ENCODE data around the gene PROCA1.
"Not testable (repeated sequence)": the region's sequence is repeated elsewhere in the genome, so short reads cannot be mapped to it uniquely, and the experiment has no call there.

Gene PROCA1

GRCh38 chr17:28665994-28666393, 45.7 kb downstream of the PROCA1 start:
- DNase-seq = no peak

DNA sequence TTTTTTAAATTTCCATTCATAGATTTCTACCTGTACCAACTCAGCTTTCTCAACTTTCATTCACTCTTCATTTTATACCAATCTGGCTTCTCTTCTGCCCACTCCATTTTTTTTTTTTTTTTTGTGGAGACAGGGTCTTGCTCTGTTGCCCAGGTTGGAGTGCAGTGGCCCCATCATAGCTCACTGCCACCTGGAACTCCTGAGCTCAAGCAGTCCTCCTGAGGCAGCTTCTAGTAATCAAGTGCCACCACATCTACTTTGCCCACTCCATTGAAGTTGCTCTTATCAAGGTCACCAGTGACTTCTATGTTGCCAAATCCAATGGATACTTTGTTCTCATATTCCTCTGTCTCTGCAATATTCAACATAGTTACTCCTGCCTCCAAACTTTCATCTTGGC, 48.0 kb downstream of the PROCA1 start:
- DNase-seq = peak; percentile 41

DNA sequence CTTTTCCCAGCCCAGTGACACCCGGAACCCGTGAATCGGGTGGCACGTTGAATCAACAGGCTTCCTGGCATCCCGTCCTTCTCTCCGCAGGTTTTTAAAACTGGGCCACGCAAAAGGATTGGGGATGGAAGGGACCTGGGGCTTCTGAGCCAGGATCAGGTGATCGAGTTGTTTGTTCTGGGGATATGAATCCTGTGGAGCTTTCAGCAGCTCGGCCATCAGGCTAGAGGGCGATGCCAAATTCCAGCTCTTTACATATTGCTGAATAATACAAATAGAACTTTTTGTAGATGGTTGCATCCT, 49.2 kb downstream of the PROCA1 start:
- DNase-seq = no peak

- peak; percentile 96 for DNase-seq
Measured at GRCh38 chr17:28661635-28662526, 49.8 kb downstream of the PROCA1 start, which contains the start of the genes SDF2 and SUPT6H. Gene SDF2 (minus strand): TSS chr17:28661906. CDS start chr17:28661876, 30 bp downstream. Gene SUPT6H (plus strand): TSS chr17:28662205. CDS start chr17:28673402, 11,197 bp downstream.

DNA sequence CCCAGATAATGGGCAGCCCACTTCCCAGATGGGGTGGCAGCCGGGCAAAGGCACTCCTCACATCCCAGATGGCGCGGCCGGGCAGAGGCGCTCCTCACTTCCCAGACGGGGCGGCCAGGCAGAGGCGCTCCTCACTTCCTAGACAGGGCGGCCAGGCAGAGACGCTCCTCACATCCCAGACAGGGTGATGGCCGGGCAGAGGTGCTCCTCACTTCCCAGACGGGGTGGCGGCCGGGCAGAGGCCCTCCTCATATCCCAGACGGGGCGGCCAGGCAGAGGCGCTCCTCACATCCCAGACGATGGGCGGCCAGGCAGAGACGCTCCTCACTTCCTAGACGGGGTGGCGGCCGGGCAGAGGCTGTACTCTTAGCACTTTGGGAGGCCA, 52.2 kb downstream of the PROCA1 start:
- not testable (repeated sequence) for DNase-seq

- not testable (repeated sequence) for DNase-seq
Measured at GRCh38 chr17:28658766-28659496, 52.8 kb downstream of the PROCA1 start.

GRCh38 chr17:28658342-28658741, 53.3 kb downstream of the PROCA1 start:
- DNase-seq = not testable (repeated sequence)

DNA sequence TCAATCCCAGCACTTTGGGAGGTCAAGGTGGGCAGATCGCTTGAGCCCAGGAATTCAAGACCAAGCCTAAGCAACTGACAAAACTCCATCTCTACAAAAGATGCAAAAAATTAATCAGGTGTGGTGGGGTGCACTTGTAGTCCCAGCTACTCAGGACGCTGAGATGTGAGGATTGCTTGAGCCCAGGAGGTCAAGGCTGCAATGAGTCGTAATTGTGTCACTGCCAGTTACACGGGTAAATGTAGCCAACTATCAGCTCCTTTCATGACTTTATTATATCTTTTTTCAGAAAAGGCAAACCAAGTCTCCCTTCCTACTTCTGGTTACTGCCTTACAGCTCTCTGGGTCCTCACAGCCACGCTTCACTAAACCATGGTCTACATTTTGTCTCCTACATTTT, 53.9 kb downstream of the PROCA1 start:
- DNase-seq = no peak

GRCh38 chr17:28655160-28655559, 56.5 kb downstream of the PROCA1 start:
- no peak for DNase-seq

Measured in hematopoietic multipotent progenitor cell treated with erythropoietin and hydrocortisone succinate and interleukin-3 and kit ligand, for 8 days (in vitro differentiated cells).